Suprapubic skin (tissue), 3 donors: ENCODE data around the gene SNX1.

Source experiments
- EP300 ChIP-seq: sonication (generic); formaldehyde crosslinking; IDR thresholded peaks from one replicate; pipeline ENCODE4 v1.6.1; 2017; ENCODE audit warnings: antibody characterized with exemption
- POLR2A ChIP-seq, 2 donors: fragments of 450-650 bp; IDR thresholded peaks; one replicate each; pipeline ENCODE4 v1.6.1; 2017; ENCODE audit warnings: antibody characterized with exemption in 2 of 2, mild to moderate bottlenecking in 2 of 2, moderate library complexity in 2 of 2
- TF ChIP-seq, protein P1 (sequence below), 2 donors: fragments of 200-600 bp in 1 of 2; fragments of 450-650 bp in 1 of 2; sonication (generic) in 1 of 2; IDR thresholded peaks; one replicate each; pipeline ENCODE4 v1.5.1; 2016 to 2019; ENCODE audit warnings: antibody characterized with exemption in 2 of 2, mild to moderate bottlenecking in 1 of 2, moderate library complexity in 1 of 2

DNA sequence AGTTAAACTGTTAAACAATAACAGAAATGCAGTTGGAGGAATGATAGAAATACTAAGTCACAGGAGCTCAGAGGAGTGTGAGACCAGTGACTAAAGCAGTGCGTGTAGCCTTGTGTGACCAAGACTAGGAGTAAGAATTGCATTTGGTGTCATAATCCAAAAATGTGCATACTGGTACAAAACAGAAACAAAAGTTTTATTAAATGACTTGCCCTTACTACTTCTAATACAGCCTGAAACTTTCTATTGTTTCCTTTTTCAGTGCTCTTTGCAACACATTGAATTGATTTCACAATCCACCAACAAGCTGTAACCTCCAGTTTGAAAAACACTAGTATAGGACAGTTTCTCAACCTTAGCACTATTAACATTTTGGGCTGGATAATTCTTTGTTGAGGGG, 17.1 kb downstream of the SNX1 start:
- TF ChIP-seq, protein P1, sequence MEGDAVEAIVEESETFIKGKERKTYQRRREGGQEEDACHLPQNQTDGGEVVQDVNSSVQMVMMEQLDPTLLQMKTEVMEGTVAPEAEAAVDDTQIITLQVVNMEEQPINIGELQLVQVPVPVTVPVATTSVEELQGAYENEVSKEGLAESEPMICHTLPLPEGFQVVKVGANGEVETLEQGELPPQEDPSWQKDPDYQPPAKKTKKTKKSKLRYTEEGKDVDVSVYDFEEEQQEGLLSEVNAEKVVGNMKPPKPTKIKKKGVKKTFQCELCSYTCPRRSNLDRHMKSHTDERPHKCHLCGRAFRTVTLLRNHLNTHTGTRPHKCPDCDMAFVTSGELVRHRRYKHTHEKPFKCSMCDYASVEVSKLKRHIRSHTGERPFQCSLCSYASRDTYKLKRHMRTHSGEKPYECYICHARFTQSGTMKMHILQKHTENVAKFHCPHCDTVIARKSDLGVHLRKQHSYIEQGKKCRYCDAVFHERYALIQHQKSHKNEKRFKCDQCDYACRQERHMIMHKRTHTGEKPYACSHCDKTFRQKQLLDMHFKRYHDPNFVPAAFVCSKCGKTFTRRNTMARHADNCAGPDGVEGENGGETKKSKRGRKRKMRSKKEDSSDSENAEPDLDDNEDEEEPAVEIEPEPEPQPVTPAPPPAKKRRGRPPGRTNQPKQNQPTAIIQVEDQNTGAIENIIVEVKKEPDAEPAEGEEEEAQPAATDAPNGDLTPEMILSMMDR (IDR thresholded peaks at IDR 0.05) = no peak
- TF ChIP-seq EP300 (no peak), POLR2A (IDR thresholded peaks at IDR 0.05) (no peak)
